WTC11 (cell line): ENCODE results near the gene ADAM17.

Experiments
- CREB1 ChIP-seq: sonication (generic); formaldehyde crosslinking; IDR thresholded peaks from 2 replicates; pipeline ENCODE4 v1.8.0; 2023; ENCODE audit warnings: mild to moderate bottlenecking, missing genetic modification reagents
- FOXP1 ChIP-seq: sonication (generic); formaldehyde crosslinking; IDR thresholded peaks from 2 replicates; pipeline ENCODE4 v1.8.0; 2022; ENCODE audit warnings: missing genetic modification reagents, mild to moderate bottlenecking, moderate library complexity, borderline replicate concordance
- JUN ChIP-seq: sonication (generic); formaldehyde crosslinking; IDR thresholded peaks from 2 replicates; pipeline ENCODE4 v1.8.0; 2023; ENCODE audit warnings: mild to moderate bottlenecking, missing genetic modification reagents
- NR2C2 ChIP-seq: sonication (generic); formaldehyde crosslinking; IDR thresholded peaks from 2 replicates; pipeline ENCODE4 v1.8.0; 2022; ENCODE audit warnings: mild to moderate bottlenecking, missing genetic modification reagents
- SMAD4 ChIP-seq: sonication (generic); formaldehyde crosslinking; IDR thresholded peaks from 2 replicates; pipeline ENCODE4 v1.8.0; 2022; ENCODE audit warnings: mild to moderate bottlenecking, missing genetic modification reagents
- TEAD1 ChIP-seq: sonication (generic); formaldehyde crosslinking; IDR thresholded peaks from 2 replicates; pipeline ENCODE4 v1.8.0; 2022; ENCODE audit warnings: mild to moderate bottlenecking, missing genetic modification reagents
- ZNF138 ChIP-seq: sonication (generic); formaldehyde crosslinking; conservative IDR thresholded peaks from 2 replicates; pipeline ENCODE4 v1.8.1; 2022; ENCODE audit warnings: mild to moderate bottlenecking, moderate library complexity, missing genetic modification reagents
- TF ChIP-seq, protein P1 (sequence below): fragments of 200-600 bp; IDR thresholded peaks from 2 replicates; pipeline ENCODE4 v1.8.0; 2022; ENCODE audit warnings: antibody characterized with exemption
- TF ChIP-seq, protein P2 (sequence below): sonication (generic); formaldehyde crosslinking; IDR thresholded peaks from 2 replicates; pipeline ENCODE4 v1.8.1; 2023; ENCODE audit warnings: mild to moderate bottlenecking, moderate library complexity, missing genetic modification reagents
- TF ChIP-seq, protein P3 (sequence below): sonication (generic); formaldehyde crosslinking; IDR thresholded peaks from 2 replicates; pipeline ENCODE4 v1.8.1; 2023; ENCODE audit warnings: mild to moderate bottlenecking, missing genetic modification reagents, moderate library complexity
- TF ChIP-seq, protein P4 (sequence below): sonication (generic); formaldehyde crosslinking; IDR thresholded peaks from 2 replicates; pipeline ENCODE4 v1.8.1; 2022; ENCODE audit warnings: low read depth, mild to moderate bottlenecking, moderate library complexity, missing genetic modification reagents, borderline replicate concordance
- TF ChIP-seq, protein P5 (sequence below): sonication (generic); formaldehyde crosslinking; IDR thresholded peaks from 2 replicates; pipeline ENCODE4 v1.8.0; 2022; ENCODE audit warnings: mild to moderate bottlenecking, missing genetic modification reagents

DNA sequence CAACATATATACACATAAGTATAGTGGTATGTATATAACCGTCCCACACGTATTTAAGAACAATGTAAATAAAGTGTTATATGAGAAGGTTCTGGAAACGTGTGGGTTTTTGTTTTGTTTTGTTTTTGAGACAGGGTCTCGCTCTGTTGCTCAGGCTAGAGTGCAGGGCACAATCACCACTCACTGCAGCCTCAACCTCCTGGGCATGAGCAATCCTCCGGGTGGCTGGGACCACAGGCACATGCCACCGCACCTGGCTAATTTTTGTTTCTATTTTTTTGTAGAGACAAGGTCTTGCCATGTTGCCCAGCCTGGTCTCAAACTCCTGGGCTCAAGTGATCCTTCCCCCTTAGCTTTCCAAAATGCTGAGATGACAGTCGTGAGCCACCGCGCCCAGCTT lies 6.2 kb downstream of the ADAM17 start:
- TF ChIP-seq, protein P1, sequence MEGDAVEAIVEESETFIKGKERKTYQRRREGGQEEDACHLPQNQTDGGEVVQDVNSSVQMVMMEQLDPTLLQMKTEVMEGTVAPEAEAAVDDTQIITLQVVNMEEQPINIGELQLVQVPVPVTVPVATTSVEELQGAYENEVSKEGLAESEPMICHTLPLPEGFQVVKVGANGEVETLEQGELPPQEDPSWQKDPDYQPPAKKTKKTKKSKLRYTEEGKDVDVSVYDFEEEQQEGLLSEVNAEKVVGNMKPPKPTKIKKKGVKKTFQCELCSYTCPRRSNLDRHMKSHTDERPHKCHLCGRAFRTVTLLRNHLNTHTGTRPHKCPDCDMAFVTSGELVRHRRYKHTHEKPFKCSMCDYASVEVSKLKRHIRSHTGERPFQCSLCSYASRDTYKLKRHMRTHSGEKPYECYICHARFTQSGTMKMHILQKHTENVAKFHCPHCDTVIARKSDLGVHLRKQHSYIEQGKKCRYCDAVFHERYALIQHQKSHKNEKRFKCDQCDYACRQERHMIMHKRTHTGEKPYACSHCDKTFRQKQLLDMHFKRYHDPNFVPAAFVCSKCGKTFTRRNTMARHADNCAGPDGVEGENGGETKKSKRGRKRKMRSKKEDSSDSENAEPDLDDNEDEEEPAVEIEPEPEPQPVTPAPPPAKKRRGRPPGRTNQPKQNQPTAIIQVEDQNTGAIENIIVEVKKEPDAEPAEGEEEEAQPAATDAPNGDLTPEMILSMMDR, result no peak
- TF ChIP-seq NR2C2, result no peak
- TF ChIP-seq, protein P2, sequence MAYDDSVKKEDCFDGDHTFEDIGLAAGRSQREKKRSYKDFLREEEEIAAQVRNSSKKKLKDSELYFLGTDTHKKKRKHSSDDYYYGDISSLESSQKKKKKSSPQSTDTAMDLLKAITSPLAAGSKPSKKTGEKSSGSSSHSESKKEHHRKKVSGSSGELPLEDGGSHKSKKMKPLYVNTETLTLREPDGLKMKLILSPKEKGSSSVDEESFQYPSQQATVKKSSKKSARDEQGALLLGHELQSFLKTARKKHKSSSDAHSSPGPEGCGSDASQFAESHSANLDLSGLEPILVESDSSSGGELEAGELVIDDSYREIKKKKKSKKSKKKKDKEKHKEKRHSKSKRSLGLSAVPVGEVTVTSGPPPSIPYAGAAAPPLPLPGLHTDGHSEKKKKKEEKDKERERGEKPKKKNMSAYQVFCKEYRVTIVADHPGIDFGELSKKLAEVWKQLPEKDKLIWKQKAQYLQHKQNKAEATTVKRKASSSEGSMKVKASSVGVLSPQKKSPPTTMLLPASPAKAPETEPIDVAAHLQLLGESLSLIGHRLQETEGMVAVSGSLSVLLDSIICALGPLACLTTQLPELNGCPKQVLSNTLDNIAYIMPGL (CRISPR knock-in tag), result no peak
- TF ChIP-seq, protein P3, sequence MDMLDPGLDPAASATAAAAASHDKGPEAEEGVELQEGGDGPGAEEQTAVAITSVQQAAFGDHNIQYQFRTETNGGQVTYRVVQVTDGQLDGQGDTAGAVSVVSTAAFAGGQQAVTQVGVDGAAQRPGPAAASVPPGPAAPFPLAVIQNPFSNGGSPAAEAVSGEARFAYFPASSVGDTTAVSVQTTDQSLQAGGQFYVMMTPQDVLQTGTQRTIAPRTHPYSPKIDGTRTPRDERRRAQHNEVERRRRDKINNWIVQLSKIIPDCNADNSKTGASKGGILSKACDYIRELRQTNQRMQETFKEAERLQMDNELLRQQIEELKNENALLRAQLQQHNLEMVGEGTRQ, result no peak
- TF ChIP-seq SMAD4 (CRISPR knock-in tag), result no peak
- TF ChIP-seq FOXP1 (CRISPR knock-in tag), result no peak
- no peak for TF ChIP-seq ZNF138
- TF ChIP-seq, protein P4, sequence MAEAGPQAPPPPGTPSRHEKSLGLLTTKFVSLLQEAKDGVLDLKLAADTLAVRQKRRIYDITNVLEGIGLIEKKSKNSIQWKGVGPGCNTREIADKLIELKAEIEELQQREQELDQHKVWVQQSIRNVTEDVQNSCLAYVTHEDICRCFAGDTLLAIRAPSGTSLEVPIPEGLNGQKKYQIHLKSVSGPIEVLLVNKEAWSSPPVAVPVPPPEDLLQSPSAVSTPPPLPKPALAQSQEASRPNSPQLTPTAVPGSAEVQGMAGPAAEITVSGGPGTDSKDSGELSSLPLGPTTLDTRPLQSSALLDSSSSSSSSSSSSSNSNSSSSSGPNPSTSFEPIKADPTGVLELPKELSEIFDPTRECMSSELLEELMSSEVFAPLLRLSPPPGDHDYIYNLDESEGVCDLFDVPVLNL, result no peak
- TF ChIP-seq, protein P5, sequence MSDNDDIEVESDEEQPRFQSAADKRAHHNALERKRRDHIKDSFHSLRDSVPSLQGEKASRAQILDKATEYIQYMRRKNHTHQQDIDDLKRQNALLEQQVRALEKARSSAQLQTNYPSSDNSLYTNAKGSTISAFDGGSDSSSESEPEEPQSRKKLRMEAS (CRISPR knock-in tag), result no peak
- TF ChIP-seq JUN (CRISPR knock-in tag), result no peak
- TF ChIP-seq CREB1 (CRISPR knock-in tag), result no peak
- no peak for TF ChIP-seq TEAD1 (CRISPR knock-in tag)
